HL-60 (cell line): ENCODE data around the gene BPIFB4.

Experiments used
- DNase-seq, 2 experiments: peaks; one replicate each; pipeline ENCODE4 v3.0.0-alpha.2; 2010 to 2020; ENCODE audit warnings: low read depth in 1 of 2, low spot score in 1 of 2
- H3K27ac ChIP-seq: fragments of 250-450 bp; sonication (Bioruptor Pico); replicated peaks from 2 replicates; pipeline ENCODE4 v1.5.1; 2020; ENCODE audit warnings: mild to moderate bottlenecking, moderate library complexity
- H3K27me3 ChIP-seq: fragments of 250-450 bp; sonication (Bioruptor Pico); 2 replicates; pipeline ENCODE4 v1.5.1; 2021; ENCODE audit warnings: mild to moderate bottlenecking, moderate library complexity; ENCODE audit not compliant: insufficient read depth, poor library complexity, severe bottlenecking
- H3K4me3 ChIP-seq: replicated peaks from 2 replicates; pipeline ENCODE4 v1.5.1; 2011; ENCODE audit warnings: mild to moderate bottlenecking, control low read depth, low read length; ENCODE audit not compliant: insufficient read depth
- CTCF ChIP-seq: IDR thresholded peaks from one replicate; pipeline ENCODE4 v1.5.1; 2011; ENCODE audit warnings: low read length, control low read depth, inconsistent platforms; ENCODE audit not compliant: insufficient read depth
- GABPA ChIP-seq: IDR thresholded peaks from 2 replicates; pipeline ENCODE4 v1.6.1; 2012; ENCODE audit warnings: low read depth
- POLR2AphosphoS5 ChIP-seq: IDR thresholded peaks from 2 replicates; pipeline ENCODE4 v1.6.1; 2012; ENCODE audit warnings: low read depth
- REST ChIP-seq: IDR thresholded peaks from 2 replicates; pipeline ENCODE4 v1.6.1; 2012; ENCODE audit warnings: low read depth; ENCODE audit not compliant: insufficient replicate concordance
- SPI1 ChIP-seq: IDR thresholded peaks from 2 replicates; pipeline ENCODE4 v1.6.1; 2012; ENCODE audit warnings: low read depth, mild to moderate bottlenecking, borderline replicate concordance

The BPIFB4 gene

GRCh38 chr20:33075281-33075680 is 4.2 kb upstream of the BPIFB4 start:
- H3K27me3 ChIP-seq = no peaks in the 10 kb centered on the region
- TF ChIP-seq REST = no peak
- TF ChIP-seq POLR2AphosphoS5 = no peak
- TF ChIP-seq SPI1 = no peak
- no peak for TF ChIP-seq CTCF
- no peak for TF ChIP-seq GABPA
- DNase-seq = no peak
- no peak overlapping the region for H3K27ac ChIP-seq
- no peak overlapping the region for H3K4me3 ChIP-seq

- Histone ChIP-seq H3K4me3 (no peak overlapping the region), H3K27ac (no peak overlapping the region), H3K27me3 (no peaks in the 10 kb centered on the region)
- DNase-seq = peak in 1 of 2 experiments; percentile 7
- no peak for TF ChIP-seq POLR2AphosphoS5
- TF ChIP-seq CTCF = peak; percentile 30
- no peak for TF ChIP-seq REST
Measured at GRCh38 chr20:33076662-33077372, 2.6 kb upstream of the BPIFB4 start.

- Histone ChIP-seq H3K27ac (no peak overlapping the region), H3K27me3 (no peaks in the 10 kb centered on the region), H3K4me3 (no peak overlapping the region)
- DNase-seq = peak; percentile 15 to 53
- no peak for TF ChIP-seq CTCF
- no peak for TF ChIP-seq REST
- TF ChIP-seq POLR2AphosphoS5 = no peak
- no peak for TF ChIP-seq GABPA
- no peak for TF ChIP-seq SPI1
Measured at GRCh38 chr20:33081411-33082154, 2.1 kb downstream of the BPIFB4 start.
